Brain pericyte (primary cell): ENCODE results near the gene ANKRD13B.

ENCODE experiments used
- DNase-seq: peaks from one replicate; pipeline ENCODE4 v3.0.0-alpha.2; 2012; ENCODE audit warnings: low read depth, low spot score

Gene ANKRD13B

GRCh38 chr17:29616300-29617048, 23.5 kb downstream of the ANKRD13B start:
- no peak for DNase-seq

DNA sequence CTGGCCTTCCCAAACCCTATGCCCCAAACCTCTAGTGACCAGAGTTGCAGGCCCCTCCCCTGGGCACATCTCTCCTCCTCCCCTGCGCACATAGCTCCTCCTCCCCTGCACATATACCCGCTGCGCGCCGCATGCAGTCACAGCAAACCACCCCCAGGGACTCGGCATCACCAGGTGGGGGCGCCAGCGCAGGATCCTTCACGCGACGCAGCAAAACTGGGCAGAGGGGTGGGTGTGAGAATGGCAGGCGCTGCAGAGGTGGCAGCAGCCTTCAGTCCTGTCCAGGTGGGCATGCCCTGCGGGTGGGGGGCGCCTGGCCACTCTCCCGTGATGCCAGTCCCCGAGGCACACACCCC, 24.2 kb downstream of the ANKRD13B start:
- DNase-seq = no peak

DNA sequence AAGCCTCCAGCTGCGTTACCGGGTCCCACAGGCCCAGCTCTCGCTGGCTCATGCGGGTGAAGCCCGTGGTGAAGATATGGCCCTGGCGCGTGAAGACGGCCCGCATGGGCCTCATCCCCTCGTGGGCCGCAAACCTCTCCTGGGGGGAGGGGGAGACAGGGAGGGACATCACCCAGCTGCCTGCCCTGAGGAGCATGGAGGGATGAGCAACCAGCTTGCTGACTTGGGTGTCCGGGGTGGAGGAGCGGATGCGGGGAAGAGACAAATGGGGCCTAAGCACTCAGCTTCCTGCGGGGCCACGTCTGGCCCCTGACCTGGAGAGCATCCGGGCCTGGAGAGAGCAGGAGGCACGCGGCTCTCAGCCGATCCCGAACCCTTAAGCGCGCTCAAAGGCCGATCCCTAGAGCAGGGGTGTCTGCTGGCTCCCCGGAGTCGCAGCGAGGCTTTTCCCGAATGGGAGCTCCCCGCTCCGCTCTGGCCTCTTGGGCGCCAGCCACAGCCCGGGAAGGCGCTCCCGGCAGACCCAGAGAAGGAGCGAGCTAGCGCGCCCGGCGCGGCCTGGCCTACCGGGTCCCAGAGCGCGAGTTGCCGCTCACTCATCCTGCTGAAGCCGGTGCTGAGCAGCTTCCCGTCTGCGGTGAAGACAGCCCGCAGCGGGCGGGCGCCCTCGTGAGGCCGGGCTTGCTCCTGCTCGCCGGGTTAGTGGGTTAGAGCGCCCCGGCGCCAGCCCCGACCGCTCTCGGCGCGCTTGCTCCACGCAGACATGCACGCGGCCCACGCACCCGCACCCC, 24.7 kb downstream of the ANKRD13B start:
- DNase-seq = no peak

GRCh38 chr17:29618272-29619065, 25.5 kb downstream of the ANKRD13B start:
- DNase-seq = no peak

DNA sequence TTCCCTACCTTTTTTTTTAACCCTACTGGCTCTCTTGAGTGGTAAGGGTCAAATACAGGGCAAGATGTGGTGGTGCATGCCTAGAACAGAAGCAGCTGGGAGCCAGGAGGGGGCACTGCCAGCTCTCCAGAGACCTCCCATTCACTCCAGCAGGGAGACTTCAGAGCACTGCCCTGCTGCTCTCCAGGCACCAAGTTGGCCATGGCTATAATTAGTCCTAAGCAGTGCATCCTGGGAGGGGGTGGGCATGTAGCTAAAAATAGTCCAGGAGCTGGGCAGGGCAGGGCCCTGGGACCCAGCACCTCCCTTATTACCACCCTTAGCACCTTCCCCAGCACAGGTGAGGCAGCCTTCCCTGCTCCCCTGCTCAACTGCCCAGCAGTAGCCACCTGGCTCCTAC, 26.3 kb downstream of the ANKRD13B start:
- DNase-seq = no peak

GRCh38 chr17:29620271-29620670, 27.3 kb downstream of the ANKRD13B start:
- DNase-seq = no peak

GRCh38 chr17:29620779-29621500, 28.0 kb downstream of the ANKRD13B start:
- DNase-seq = no peak

DNA sequence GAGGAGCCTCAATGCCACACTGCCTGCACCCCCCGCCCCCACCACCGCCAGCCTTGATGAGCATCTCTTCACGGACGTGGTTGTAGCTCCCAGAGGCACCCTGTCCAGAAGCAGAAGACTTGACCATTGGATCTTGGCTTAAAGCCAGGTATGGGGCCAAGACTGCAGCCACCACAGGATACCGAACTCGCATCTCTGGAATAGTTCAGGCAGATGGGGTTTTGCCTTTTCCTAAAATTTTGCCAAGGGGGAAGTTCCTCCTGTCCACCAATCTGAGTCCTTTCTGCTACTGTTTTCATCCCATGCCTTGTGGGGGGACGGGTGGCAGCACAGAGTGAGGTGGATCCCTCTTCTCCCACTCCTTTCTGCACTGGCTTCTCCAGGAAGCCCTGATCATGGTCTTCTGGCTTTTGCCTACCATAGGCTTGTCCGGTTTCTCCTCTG, 28.8 kb downstream of the ANKRD13B start:
- DNase-seq = no peak

- DNase-seq = no peak
These were observed 29.7 kb downstream of the ANKRD13B start, which contains the start of gene CORO6 for GRCh38 chr17:29622337-29623282. TSS of gene CORO6 (minus strand) at chr17:29622912. CDS start at chr17:29621421, 1,491 bp downstream.

DNA sequence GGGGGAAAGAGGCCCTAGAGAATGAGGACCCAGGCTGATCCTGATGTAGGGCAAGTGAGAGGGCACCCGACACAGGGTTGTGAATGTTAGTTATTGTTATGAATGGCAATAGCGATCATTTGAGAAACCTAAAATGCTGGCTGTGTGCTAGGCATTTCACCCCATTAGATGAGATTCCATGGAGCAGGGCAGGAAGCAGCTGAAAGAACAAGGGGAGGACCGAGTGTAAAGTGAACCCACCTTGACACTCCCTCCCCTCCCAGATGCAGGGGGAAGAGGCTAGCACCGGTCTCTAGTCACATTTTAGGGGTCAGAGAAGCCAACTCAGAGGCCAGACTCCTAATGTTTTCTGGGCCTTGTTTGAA, 30.3 kb downstream of the ANKRD13B start:
- DNase-seq = no peak

- no peak for DNase-seq
These were observed 31.7 kb downstream of the ANKRD13B start for GRCh38 chr17:29624586-29624985.

DNA sequence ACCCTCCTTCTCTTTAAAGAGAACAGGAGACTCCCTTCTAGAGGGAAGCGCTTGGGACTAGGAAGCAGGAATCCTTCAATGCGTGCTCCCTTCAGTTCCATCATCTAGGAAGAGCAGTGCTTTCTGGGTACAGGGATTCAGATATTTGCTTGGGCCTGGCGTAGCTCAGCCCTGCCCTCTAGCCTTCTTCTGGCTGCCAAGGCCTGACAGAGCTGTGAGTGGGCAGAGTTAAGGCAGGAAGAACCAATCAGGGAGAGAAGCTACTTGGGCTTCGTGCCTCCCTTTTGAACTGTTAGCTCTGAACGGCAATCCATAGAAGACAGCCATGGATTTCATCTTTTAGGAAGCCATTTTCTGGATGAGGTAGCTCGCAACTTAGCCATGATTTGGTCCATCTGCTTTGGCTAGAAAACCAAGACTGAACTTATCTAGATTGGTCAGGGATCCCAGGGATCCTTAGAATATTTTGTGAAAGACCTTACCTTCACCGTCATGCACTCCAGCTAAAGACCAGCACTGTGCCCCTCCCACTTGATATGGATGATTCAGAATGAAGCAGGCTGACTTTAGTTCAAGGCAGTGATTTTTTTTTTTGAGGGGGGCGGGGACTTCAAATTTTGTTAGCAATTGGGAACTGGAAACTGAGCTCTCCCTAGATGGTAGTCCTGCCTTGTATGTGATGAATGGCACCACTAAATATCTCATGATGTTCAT, 32.3 kb downstream of the ANKRD13B start:
- no peak for DNase-seq

DNA sequence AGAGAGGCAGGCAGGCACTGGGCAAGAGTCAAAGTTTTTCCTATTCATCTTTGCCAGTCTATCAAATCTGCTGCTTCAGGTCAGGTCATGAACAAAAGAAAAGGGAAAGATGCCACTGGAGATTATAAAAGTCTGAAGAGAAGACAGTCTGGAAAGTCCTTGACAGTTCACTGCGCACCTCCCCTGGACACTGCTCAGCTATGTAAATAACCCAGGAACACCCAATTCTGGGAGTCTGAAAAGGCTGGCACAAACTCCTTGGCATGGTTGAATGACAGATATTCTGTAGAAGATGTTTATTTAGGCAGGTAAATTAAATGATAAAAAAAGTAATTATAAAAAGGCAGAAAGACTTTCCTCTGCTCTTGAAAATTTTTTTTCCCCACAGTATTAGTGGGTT, 35.0 kb downstream of the ANKRD13B start:
- no peak for DNase-seq

DNA sequence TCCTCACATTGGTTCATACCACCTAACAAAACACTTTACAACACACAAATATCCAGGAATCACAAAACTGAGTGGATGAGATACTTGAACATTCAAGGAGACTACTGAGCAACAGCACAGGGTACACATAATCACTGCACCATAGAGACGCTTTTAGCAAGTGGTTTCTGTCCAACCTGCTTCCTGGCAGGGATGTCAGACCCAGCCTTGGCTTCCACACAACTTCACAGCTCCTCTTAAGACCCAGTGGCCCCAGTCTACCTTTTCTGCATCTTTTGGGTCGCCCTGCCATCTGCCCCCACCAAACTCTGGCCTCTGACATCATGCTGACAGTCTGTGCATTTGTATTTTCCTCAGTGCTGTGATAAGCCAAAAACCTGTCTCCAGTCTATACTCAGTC, 35.7 kb downstream of the ANKRD13B start:
- DNase-seq = no peak

GRCh38 chr17:29629839-29630238, 36.9 kb downstream of the ANKRD13B start:
- no peak for DNase-seq

- no peak for DNase-seq
These were observed 37.8 kb downstream of the ANKRD13B start for GRCh38 chr17:29630630-29631193.

DNA sequence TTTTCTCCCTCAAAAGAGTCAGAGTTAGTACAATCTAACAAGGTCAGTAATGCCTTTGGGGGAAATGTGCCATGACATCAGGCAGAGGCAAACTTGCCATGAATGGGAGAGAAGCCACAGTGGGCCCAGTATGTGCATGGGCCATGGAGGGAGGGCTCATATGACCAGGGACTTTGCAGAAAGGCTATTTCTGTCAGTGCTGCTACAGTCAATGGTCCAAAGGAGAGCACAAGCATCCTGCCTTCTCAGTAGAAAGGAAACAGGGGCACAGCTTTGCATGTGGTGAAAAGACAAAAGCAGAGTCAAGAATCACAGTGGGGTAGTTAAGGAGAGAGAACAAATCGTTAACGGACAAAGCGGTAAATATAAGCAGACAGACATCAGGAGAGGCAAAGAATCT, 41.0 kb downstream of the ANKRD13B start:
- no peak for DNase-seq

- DNase-seq = peak; percentile 71
These were observed 47.5 kb downstream of the ANKRD13B start for GRCh38 chr17:29640413-29640812.

DNA sequence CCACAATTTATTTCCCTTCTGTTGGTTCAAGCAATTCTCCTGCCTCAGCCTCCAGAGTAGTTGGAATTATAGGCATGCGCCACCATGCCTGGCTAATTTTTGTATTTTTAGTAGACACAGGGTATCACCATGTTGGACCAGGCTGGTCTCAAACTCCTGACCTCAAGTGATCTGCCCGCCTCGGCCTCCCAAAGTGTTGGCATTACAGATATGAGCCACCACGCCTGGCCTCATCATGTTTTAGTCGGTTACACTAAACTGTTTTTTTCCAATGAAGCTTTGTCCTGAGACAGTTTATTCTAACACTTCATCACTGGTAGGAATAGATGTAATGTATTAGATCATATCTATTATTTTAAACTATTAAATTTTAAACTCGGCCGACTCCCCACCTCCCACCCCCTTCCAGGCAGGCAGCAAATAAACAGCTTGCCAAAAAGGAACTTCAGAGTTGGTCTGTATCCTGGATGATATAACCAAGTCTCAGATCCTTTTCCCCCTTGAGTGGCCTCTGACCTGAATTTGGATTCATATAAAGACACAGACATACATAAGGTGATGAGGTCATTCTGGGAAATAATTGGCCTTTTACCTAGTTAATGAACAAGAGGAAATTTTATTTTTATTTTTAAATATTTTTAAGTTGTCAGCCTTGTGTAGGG, 48.2 kb downstream of the ANKRD13B start:
- no peak for DNase-seq
